8988T (cell line): ENCODE data around the gene ISOC1.

ENCODE experiments used
- DNase-seq: peaks from one replicate; pipeline ENCODE4 v3.0.0; 2011

The ISOC1 gene

DNA sequence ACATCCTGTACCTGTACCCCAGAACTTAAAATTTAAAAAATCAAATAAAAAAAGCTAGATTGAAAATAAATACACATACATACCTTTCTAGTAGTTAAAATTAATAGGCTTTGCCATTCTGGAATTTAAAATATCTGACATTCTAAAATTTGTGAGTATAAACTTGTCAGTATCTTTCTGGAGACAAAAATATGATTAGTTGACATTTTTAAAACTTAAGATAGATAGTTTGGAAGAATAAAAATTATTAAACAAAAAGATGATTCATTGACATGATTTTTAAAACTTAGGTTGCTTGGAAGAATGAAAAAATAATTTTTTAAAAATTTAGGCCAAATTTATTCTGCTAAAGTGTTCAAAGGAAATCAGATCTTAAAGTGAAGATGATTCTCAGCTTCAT is 43.1 kb downstream of the ISOC1 start:
- DNase-seq, result no peak

- no peak for DNase-seq
These were observed 46.5 kb downstream of the ISOC1 start for GRCh38 chr5:129141078-129141477.

DNA sequence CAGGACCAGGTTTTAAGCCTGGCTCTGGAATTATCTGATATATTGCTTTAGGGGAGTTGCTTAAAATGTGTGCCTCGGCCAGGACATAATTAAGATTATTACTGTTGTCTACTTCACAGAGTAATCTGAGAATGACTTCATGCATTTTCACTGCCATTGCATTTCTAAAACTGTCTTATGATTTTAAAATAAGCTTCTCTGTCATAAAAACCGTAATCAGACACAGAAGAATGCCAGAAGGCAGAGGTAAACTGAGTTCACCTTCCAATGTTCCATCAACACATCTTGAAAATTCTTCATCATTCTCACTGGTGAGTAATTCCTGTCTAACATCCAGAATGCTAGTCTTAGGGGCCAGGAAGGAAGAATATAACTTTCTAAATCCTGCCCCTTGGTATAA is 47.1 kb downstream of the ISOC1 start:
- DNase-seq, result no peak

GRCh38 chr5:129155876-129156275 is 61.3 kb downstream of the ISOC1 start:
- DNase-seq, result no peak

DNA sequence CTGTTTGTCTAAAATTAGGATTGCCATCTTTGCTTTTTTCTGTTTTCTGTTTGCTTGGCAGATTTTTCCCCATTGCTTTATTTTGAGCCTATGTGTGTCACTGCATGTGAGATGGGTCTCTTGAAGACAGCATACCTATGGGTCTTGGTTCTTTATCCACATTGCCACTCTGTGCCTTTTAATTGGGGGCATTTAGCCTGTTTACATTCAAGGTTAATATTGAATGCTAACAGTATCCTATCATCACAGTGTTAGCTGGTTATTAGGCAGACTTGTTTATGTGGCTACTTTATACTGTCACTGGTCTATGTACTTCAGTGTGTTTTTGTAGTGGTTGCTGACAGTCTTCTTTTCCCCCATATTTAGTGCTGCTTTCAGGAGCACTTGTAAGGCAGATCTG is 67.3 kb downstream of the ISOC1 start:
- no peak for DNase-seq
